Right lobe of liver (tissue), 4 donors: ENCODE measurements around the gene COX10.

Experiments used
- POLR2A ChIP-seq: fragments of 450-650 bp; IDR thresholded peaks from one replicate; pipeline ENCODE4 v1.6.1; 2017; ENCODE audit warnings: antibody characterized with exemption, mild to moderate bottlenecking
- TF ChIP-seq, protein P1 (sequence below), 4 donors: fragments of 200-600 bp in 3 of 4; fragments of 450-650 bp in 1 of 4; IDR thresholded peaks; one replicate each; pipeline versions ENCODE4 v1.5.1 to v1.8.0; 2016 to 2022; ENCODE audit warnings: antibody characterized with exemption in 4 of 4, mild to moderate bottlenecking in 2 of 4
- donor health status: DM: no; HTN: no; CAD: no.
- donor health status: DM: no; HTN: no; CAD: no.
- donor health status: DM: no; HTN: yes; CAD: no.

DNA sequence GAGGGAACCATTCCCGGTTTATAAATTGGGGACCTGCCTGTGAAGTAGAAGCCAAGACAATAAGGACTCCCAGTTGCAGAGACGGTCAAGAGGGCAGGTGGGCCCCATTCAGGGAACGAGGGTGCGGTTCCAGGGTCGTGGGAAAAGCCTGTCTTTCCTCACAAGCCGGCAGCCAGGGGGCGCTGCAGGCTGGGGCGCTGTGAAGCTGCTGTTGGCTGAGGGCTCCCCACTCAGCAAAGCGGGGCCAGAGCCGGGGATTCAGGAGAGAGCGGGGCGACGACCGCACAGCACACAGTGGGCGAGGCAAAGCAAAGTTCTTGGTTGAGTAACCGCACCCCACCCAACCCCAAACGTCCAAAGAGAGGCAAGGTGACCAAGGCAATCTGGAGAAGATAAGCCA is 142.5 kb downstream of the COX10 start:
- no peak for TF ChIP-seq POLR2A
- TF ChIP-seq, protein P1, sequence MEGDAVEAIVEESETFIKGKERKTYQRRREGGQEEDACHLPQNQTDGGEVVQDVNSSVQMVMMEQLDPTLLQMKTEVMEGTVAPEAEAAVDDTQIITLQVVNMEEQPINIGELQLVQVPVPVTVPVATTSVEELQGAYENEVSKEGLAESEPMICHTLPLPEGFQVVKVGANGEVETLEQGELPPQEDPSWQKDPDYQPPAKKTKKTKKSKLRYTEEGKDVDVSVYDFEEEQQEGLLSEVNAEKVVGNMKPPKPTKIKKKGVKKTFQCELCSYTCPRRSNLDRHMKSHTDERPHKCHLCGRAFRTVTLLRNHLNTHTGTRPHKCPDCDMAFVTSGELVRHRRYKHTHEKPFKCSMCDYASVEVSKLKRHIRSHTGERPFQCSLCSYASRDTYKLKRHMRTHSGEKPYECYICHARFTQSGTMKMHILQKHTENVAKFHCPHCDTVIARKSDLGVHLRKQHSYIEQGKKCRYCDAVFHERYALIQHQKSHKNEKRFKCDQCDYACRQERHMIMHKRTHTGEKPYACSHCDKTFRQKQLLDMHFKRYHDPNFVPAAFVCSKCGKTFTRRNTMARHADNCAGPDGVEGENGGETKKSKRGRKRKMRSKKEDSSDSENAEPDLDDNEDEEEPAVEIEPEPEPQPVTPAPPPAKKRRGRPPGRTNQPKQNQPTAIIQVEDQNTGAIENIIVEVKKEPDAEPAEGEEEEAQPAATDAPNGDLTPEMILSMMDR (IDR thresholded peaks at IDR 0.05) = peak; percentile 32 to 56 (median 38)
